Panc1 (cell line): ENCODE results near the gene CLTB. TPM values are rescaled to one million over a fixed set of nuclear protein-coding genes. Genes with fewer than 3 reads are reported as not detected.

Experiments
- ATAC-seq: fragments of 200-7000 bp; cut with Tn5 transposase; 2 replicates; pipeline ENCODE4 v1.9.1; 2020; ENCODE audit warnings: mild to moderate bottlenecking, moderate library complexity
- BruUV-seq: library from RNA; stranded (reverse); fragments of 400-500 nt; replicated peaks from 2 replicates; lab custom pipeline; 2021; lab: Mats Ljungman, UMichigan
- CTCF ChIA-PET: fragments of 300-600 bp; sonication (Branson Sonifier 250); formaldehyde crosslinking; loops from one replicate; lab custom pipeline; 2022; ENCODE audit warnings: antibody characterized with exemption; lab: Charles Lee
- POLR2A ChIA-PET: fragments of 300-600 bp; sonication (Branson Sonifier 250); formaldehyde crosslinking; loops from one replicate; lab custom pipeline; 2022; ENCODE audit warnings: antibody characterized with exemption; lab: Charles Lee
- DNase-seq: peaks from one replicate; pipeline ENCODE4 v3.0.0-alpha.2; 2010; ENCODE audit warnings: low read depth, low spot score
- H3K27ac ChIP-seq: 2 replicates; pipeline ENCODE4 v1.5.1; 2011; ENCODE audit warnings: mild to moderate bottlenecking, low read length, inconsistent platforms
- H3K27me3 ChIP-seq: fragments of 200-500 bp; sonication (Bioruptor generic); 2 replicates; pipeline ENCODE4 v1.6.0; 2014; ENCODE audit warnings: low read length, inconsistent platforms; ENCODE audit not compliant: control insufficient read depth, insufficient read depth
- H3K36me3 ChIP-seq: fragments of 200-500 bp; sonication (Bioruptor generic); 2 replicates; pipeline ENCODE4 v1.5.1; 2014; ENCODE audit warnings: inconsistent platforms, mild to moderate bottlenecking, low read length, moderate library complexity; ENCODE audit not compliant: control insufficient read depth, insufficient read depth
- H3K4me1 ChIP-seq: 2 replicates; pipeline ENCODE4 v1.5.1; 2011; ENCODE audit warnings: inconsistent platforms, mild to moderate bottlenecking, low read length, moderate library complexity; ENCODE audit not compliant: control insufficient read depth, insufficient read depth
- H3K4me3 ChIP-seq, 2 experiments: 2 replicates each; pipeline ENCODE4 v1.5.1; 2011 to 2012; ENCODE audit warnings: low read depth in 2 of 2, low read length in 2 of 2, mild to moderate bottlenecking in 2 of 2, inconsistent platforms in 1 of 2, moderate library complexity in 1 of 2
- H3K9me3 ChIP-seq: fragments of 200-500 bp; sonication (Bioruptor generic); 2 replicates; pipeline ENCODE4 v1.5.1; 2014; ENCODE audit warnings: low read depth, mild to moderate bottlenecking, inconsistent platforms, low read length, moderate library complexity; ENCODE audit not compliant: control insufficient read depth, insufficient read depth
- CTCF ChIP-seq: fragments of 450-650 bp; IDR thresholded peaks from 2 replicates; pipeline ENCODE4 v1.5.1; 2017; ENCODE audit warnings: mild to moderate bottlenecking
- POLR2AphosphoS5 ChIP-seq: IDR thresholded peaks from 2 replicates; pipeline ENCODE4 v1.6.1; 2012; ENCODE audit warnings: mild to moderate bottlenecking, low read depth, low read length, moderate library complexity
- SIN3A ChIP-seq: IDR thresholded peaks from 2 replicates; pipeline ENCODE4 v1.6.1; 2012; ENCODE audit warnings: low read depth, mild to moderate bottlenecking, low read length, moderate library complexity, borderline replicate concordance; ENCODE audit not compliant: insufficient read depth
- TCF7L2 ChIP-seq: IDR thresholded peaks from 2 replicates; pipeline ENCODE4 v1.6.1; 2011; ENCODE audit warnings: mild to moderate bottlenecking, low read depth, low read length, inconsistent platforms
- in situ Hi-C: cut with HindIII; loops from 2 replicates; pipeline ENCODE4 v1.10.0; 2016; ENCODE audit warnings: low sequenced_read_pairs, low pct_unique_long_range_greater_than_20kb
- intact Hi-C: fragments of 100-400 bp; cut with micrococcal nuclease; formaldehyde crosslinking; loops from one replicate; pipeline ENCODE4 v1.10.0; 2022; ENCODE audit not compliant: unreplicated experiment
- total RNA-seq: library from RNA; stranded (reverse); gene quantifications from one replicate; pipeline ENCODE4 v1.2.1, GENCODE V29; 2021; ENCODE audit not compliant: unreplicated experiment
- TF ChIP-seq, protein P1 (sequence below), 2 experiments: IDR thresholded peaks; 2 replicates each; pipeline ENCODE4 v1.6.1; 2011 to 2012; ENCODE audit warnings: low read depth in 2 of 2, control low read depth in 1 of 2, low read length in 1 of 2, mild to moderate bottlenecking in 1 of 2, moderate library complexity in 1 of 2; ENCODE audit not compliant: insufficient read depth in 1 of 2

The CLTB gene
- total RNA-seq, 1 experiment from 2014 or later: 124 TPM

DNA sequence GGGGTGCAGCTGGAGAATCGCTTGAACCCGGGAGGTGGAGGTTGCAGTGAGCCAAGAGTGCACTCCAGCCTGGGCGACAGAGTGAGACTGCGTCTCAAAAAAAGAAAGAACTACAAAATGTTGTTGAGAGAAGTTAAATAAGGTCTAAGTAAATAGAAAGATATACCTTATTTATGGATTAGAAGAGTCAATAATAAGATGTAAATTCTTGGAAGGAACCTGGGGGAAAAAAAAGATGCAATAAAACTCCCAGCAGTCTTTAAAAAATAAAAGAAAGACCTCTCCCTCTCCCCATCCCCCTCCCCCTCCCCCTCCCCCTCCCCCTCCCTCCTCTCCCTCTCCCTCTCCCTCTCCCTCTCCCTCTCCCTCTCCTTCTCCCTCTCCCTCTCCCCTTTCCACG is 16.4 kb upstream of the CLTB start:
- CTCF ChIA-PET: no interaction called here
- Histone ChIP-seq H3K36me3 (no peaks in the 10 kb centered on the region), H3K9me3 (no peaks in the 10 kb centered on the region), H3K27me3 (no peaks in the 10 kb centered on the region), H3K27ac (no peak overlapping the region), H3K4me1 (peaks cover 16% of the 10 kb centered on the region), H3K4me3 (no peak overlapping the region)
- POLR2A ChIA-PET: no interaction called here
- DNase-seq: no peak
- no TSS peak for BruUV-seq
- TF ChIP-seq TCF7L2: no peak
- no peak for TF ChIP-seq POLR2AphosphoS5
- no peak for TF ChIP-seq CTCF
- no peak for TF ChIP-seq SIN3A
- TF ChIP-seq, protein P1, sequence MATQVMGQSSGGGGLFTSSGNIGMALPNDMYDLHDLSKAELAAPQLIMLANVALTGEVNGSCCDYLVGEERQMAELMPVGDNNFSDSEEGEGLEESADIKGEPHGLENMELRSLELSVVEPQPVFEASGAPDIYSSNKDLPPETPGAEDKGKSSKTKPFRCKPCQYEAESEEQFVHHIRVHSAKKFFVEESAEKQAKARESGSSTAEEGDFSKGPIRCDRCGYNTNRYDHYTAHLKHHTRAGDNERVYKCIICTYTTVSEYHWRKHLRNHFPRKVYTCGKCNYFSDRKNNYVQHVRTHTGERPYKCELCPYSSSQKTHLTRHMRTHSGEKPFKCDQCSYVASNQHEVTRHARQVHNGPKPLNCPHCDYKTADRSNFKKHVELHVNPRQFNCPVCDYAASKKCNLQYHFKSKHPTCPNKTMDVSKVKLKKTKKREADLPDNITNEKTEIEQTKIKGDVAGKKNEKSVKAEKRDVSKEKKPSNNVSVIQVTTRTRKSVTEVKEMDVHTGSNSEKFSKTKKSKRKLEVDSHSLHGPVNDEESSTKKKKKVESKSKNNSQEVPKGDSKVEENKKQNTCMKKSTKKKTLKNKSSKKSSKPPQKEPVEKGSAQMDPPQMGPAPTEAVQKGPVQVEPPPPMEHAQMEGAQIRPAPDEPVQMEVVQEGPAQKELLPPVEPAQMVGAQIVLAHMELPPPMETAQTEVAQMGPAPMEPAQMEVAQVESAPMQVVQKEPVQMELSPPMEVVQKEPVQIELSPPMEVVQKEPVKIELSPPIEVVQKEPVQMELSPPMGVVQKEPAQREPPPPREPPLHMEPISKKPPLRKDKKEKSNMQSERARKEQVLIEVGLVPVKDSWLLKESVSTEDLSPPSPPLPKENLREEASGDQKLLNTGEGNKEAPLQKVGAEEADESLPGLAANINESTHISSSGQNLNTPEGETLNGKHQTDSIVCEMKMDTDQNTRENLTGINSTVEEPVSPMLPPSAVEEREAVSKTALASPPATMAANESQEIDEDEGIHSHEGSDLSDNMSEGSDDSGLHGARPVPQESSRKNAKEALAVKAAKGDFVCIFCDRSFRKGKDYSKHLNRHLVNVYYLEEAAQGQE (IDR thresholded peaks at IDR 0.05; ENCODE audit: insufficient read depth in 1 of 2, low read depth in 2 of 2, low read length in 1 of 2): no peak
- ATAC-seq: no peak
- intact Hi-C loops (no loop called here), in situ Hi-C loops (no loop called here)

DNA sequence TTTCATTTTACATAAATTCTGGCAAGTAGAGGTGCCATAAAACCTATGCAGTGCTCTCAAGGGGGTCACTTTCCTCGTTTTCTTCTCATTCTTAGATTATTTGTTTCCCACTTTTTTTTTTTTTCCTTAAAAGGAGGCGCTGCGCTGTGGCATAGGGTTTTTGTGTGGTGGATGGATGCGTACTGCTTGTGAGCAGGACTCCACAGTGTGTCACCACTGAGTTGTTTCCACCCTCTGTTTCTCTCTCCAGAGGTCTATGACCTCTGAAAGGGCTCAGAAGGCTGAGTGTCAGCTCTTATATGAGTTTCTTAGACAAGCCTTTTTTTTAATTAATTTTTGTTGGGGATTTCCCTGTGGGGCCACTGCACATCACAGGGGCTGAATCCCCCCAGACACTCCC is 13.6 kb upstream of the CLTB start:
- TF ChIP-seq POLR2AphosphoS5: no peak
- peak; percentile 72 for TF ChIP-seq CTCF
- in situ Hi-C loops (no loop called here), intact Hi-C loops (no loop called here)
- POLR2A ChIA-PET: no interaction called here
- Histone ChIP-seq H3K9me3 (no peaks in the 10 kb centered on the region), H3K36me3 (no peaks in the 10 kb centered on the region), H3K4me1 (peaks cover 10% of the 10 kb centered on the region), H3K27ac (peak overlapping the region; percentile 76), H3K4me3 (no peak overlapping the region), H3K27me3 (no peaks in the 10 kb centered on the region)
- BruUV-seq: no TSS peak
- no peak for DNase-seq
- CTCF ChIA-PET: no interaction called here
- peak; percentile 95 for ATAC-seq
